Osteoblast (primary cell): ENCODE measurements around the gene TBCEL. TPM values are rescaled to one million over a fixed set of nuclear protein-coding genes. Genes with fewer than 3 reads are reported as not detected.

Experiments
- DNase-seq: peaks from one replicate; pipeline ENCODE4 v3.0.0; 2011; ENCODE audit warnings: low spot score, mixed read lengths; ENCODE audit not compliant: insufficient read length; ENCODE audit errors: missing footprints
- H2AFZ ChIP-seq: 2 replicates; pipeline ENCODE4 v1.6.0; 2011; ENCODE audit warnings: mild to moderate bottlenecking, low read length
- H3K27ac ChIP-seq: 2 replicates; pipeline ENCODE4 v1.5.1; 2011; ENCODE audit warnings: mild to moderate bottlenecking, low read depth, low read length, moderate library complexity
- H3K27me3 ChIP-seq: 2 replicates; pipeline ENCODE4 v1.6.0; 2012; ENCODE audit warnings: mild to moderate bottlenecking, control low read depth, inconsistent platforms, low read length, moderate library complexity; ENCODE audit not compliant: insufficient read depth
- H3K36me3 ChIP-seq: 2 replicates; pipeline ENCODE4 v1.5.1; 2011; ENCODE audit warnings: mild to moderate bottlenecking, low read length, control low read depth, moderate library complexity; ENCODE audit not compliant: insufficient read depth
- H3K4me1 ChIP-seq: 2 replicates; pipeline ENCODE4 v1.5.1; 2011; ENCODE audit warnings: mild to moderate bottlenecking, low read length, control low read depth, moderate library complexity; ENCODE audit not compliant: insufficient read depth
- H3K4me2 ChIP-seq: 2 replicates; pipeline ENCODE4 v1.6.0; 2011; ENCODE audit warnings: mild to moderate bottlenecking, low read length; ENCODE audit not compliant: insufficient read depth
- H3K4me3 ChIP-seq: fragments of 200-600 bp; sonication (generic); 3 replicates; pipeline ENCODE4 v1.5.1; 2012; ENCODE audit warnings: mild to moderate bottlenecking, low read length, inconsistent platforms; ENCODE audit not compliant: insufficient read depth
- H3K79me2 ChIP-seq: 2 replicates; pipeline ENCODE4 v1.6.0; 2012; ENCODE audit warnings: mild to moderate bottlenecking, low read length, control low read depth, inconsistent platforms; ENCODE audit not compliant: insufficient read depth
- H3K9me3 ChIP-seq: 2 replicates; pipeline ENCODE4 v1.5.1; 2011; ENCODE audit warnings: low read depth, low read length, control low read depth
- H4K20me1 ChIP-seq: 2 replicates; pipeline ENCODE4 v1.6.0; 2012; ENCODE audit warnings: mild to moderate bottlenecking, low read length, control low read depth; ENCODE audit not compliant: insufficient read depth
- CTCF ChIP-seq: IDR thresholded peaks from 2 replicates; pipeline ENCODE4 v1.5.1; 2011; ENCODE audit warnings: mild to moderate bottlenecking, low read depth, low read length, moderate library complexity; ENCODE audit errors: extremely low read depth
- total RNA-seq: library from RNA; depleted of rRNA; stranded (reverse); fragments of >200 nt; gene quantifications from 2 replicates; pipeline ENCODE4 v1.2.3, GENCODE V29; 2012

Gene TBCEL
- total RNA-seq, 1 donor = 41.6 TPM

DNA sequence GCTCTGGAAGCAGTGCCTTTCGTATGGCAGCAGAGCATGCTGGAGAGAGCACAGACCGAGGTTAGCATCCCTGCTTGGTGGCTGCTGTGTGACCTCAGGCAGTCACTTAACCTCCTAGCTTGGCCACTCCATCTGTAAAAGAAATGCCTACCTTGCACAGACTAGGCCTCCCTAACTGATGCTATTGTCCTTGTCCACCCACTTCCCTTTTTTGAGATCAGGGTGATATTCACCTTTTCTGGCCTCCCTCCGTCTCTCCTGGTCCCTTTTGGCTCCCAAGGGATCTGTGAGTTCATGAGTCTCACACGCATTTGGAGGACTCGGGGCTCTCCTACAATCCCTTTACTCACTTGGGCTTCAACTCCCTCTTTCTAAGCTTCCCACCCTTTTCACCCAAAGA, 114.4 kb downstream of the TBCEL start:
- no peak for DNase-seq
- no peaks in the 10 kb centered on the region for H3K79me2 ChIP-seq
- TF ChIP-seq CTCF = no peak
- no peaks in the 10 kb centered on the region for H3K9me3 ChIP-seq
- no peak overlapping the region for H2AFZ ChIP-seq
- H4K20me1 ChIP-seq = no peaks in the 10 kb centered on the region
- no peak overlapping the region for H3K4me3 ChIP-seq
- H3K4me1 ChIP-seq = no peaks in the 10 kb centered on the region
- no peaks in the 10 kb centered on the region for H3K27me3 ChIP-seq
- no peaks in the 10 kb centered on the region for H3K36me3 ChIP-seq
- H3K27ac ChIP-seq = no peak overlapping the region
- H3K4me2 ChIP-seq = no peak overlapping the region

DNA sequence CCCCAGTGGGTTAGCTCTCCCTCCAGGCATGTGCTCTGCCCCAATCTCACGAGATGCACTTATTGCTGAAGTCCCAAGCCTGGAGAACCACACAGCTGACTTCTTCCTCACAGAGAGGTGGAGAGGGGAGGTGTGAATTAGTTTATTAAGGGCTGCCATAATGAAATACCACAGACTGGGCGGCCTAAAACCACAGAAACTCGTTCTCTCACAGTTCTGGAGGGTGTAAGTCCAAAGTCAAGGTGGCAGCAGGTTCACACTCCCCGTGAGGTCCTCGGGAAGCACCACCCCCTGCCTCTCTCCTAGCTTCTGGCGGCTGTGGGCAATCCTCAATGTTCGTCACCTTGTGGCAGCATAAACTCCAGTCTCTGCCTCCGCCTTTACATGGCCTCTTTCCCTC, 116.5 kb downstream of the TBCEL start:
- Histone ChIP-seq H3K4me3 (no peak overlapping the region), H3K9me3 (no peaks in the 10 kb centered on the region), H3K36me3 (no peaks in the 10 kb centered on the region), H3K4me1 (no peaks in the 10 kb centered on the region), H4K20me1 (no peaks in the 10 kb centered on the region), H3K27ac (no peak overlapping the region), H3K4me2 (no peak overlapping the region), H3K79me2 (no peaks in the 10 kb centered on the region), H2AFZ (no peak overlapping the region), H3K27me3 (no peaks in the 10 kb centered on the region)
- no peak for DNase-seq
- no peak for TF ChIP-seq CTCF

Other genes starting within 250 kb of the TBCEL start
- gene TECTA, start 77.1 kb downstream of the TBCEL start, total RNA-seq = 0.59 and 0.72 TPM in 2 replicates